Tibial nerve (tissue), 4 donors: ENCODE results near the gene MAGI1. TPM values are rescaled to one million over a fixed set of nuclear protein-coding genes. Genes with fewer than 3 reads are reported as not detected.
"Not testable (repeated sequence)": the region's sequence is repeated elsewhere in the genome, so short reads cannot be mapped to it uniquely, and the experiment has no call there.

ENCODE experiments used
- DNase-seq, 2 donors: peaks; one replicate each; pipeline ENCODE4 v3.0.0-alpha.2; 2019; ENCODE audit warnings: low spot score in 2 of 2
- H3K27ac ChIP-seq, 4 donors: fragments of 200-600 bp; sonication (generic) in 3 of 4; one replicate each; pipeline ENCODE4 v1.5.1; 2017 to 2019; ENCODE audit warnings: mild to moderate bottlenecking in 1 of 4
- H3K27me3 ChIP-seq, 2 donors: fragments of 200-600 bp; sonication (generic) in 1 of 2; one replicate each; pipeline versions ENCODE4 v1.5.1 to v1.6.0; 2017 to 2019
- H3K36me3 ChIP-seq, 3 donors: fragments of 200-600 bp; sonication (generic); one replicate each; pipeline ENCODE4 v1.5.1; 2018 to 2019
- H3K4me1 ChIP-seq, 4 donors: fragments of 200-600 bp; sonication (generic) in 3 of 4; one replicate each; pipeline ENCODE4 v1.5.1; 2017 to 2019
- H3K4me3 ChIP-seq, 4 donors: fragments of 200-600 bp; sonication (generic) in 3 of 4; one replicate each; pipeline ENCODE4 v1.5.1; 2017 to 2019; ENCODE audit warnings: mild to moderate bottlenecking in 1 of 4, moderate library complexity in 1 of 4
- H3K9me3 ChIP-seq, 4 donors: fragments of 200-600 bp; sonication (generic) in 3 of 4; one replicate each; pipeline ENCODE4 v1.5.1; 2017 to 2019
- CTCF ChIP-seq, 5 experiments: fragments of 200-600 bp in 3 of 5; fragments of 450-650 bp in 2 of 5; sonication (generic) in 3 of 5; IDR thresholded peaks; one replicate each; pipeline ENCODE4 v1.5.1; 2016 to 2019; ENCODE audit warnings: antibody characterized with exemption in 5 of 5, mild to moderate bottlenecking in 3 of 5, moderate library complexity in 2 of 5
- EP300 ChIP-seq, 2 donors: sonication (generic); formaldehyde crosslinking; IDR thresholded peaks; one replicate each; pipeline ENCODE4 v1.6.1; 2017; ENCODE audit warnings: antibody characterized with exemption in 2 of 2, mild to moderate bottlenecking in 1 of 2
- POLR2A ChIP-seq, 2 donors: fragments of 450-650 bp; IDR thresholded peaks; one replicate each; pipeline ENCODE4 v1.6.1; 2017; ENCODE audit warnings: antibody characterized with exemption in 2 of 2, mild to moderate bottlenecking in 2 of 2, moderate library complexity in 2 of 2
- WGBS, 2 donors: methylation state at CpG; one replicate each; pipeline ENCODE4 v1.1.5; 2018; 5-methylcytosine and 5-hydroxymethylcytosine counted together
- total RNA-seq, 4 donors: library from RNA; depleted of rRNA; stranded (reverse); fragments of >200 nt; gene quantifications; one replicate each; pipeline ENCODE4 v1.1.0, GENCODE V29; 2016

Gene MAGI1
- total RNA-seq, 4 donors from 2014 or later: 30.6 to 52.8 (median 36.1) TPM

- WGBS, 2 donors: 87 to 92% methylated on average over 4 of the region's 4 CpGs
Measured at GRCh38 chr3:65720989-65721737, 317.6 kb downstream of the MAGI1 start.

DNA sequence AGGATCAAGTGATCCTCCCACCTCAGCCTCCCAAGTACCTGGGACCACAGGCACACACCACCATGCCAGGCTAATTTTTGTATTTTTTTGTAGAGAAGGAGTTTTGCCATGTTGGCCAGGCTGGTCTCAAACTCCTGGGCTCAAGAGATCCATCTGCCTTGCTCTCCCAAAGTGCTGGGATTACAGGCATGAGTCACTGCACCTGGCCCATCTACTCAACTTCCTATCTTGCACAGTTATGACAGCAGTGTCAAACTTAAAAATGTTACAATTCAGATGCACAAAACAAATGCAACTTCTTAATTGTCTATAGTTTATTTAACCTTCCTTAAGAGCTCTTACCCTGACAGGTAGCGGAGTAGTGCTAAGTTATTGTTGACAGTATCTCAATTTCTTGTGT is 319.1 kb downstream of the MAGI1 start:
- not testable (repeated sequence) for H3K9me3 ChIP-seq, H3K4me3 ChIP-seq, H3K36me3 ChIP-seq, H3K27me3 ChIP-seq, DNase-seq, H3K4me1 ChIP-seq, H3K27ac ChIP-seq
- 97% methylated on average over 1 of the region's 1 CpG for WGBS, 2 donors

More at GRCh38 chr3:65720989-65721737, 317.6 kb downstream of the MAGI1 start:
- Histone ChIP-seq H3K27me3 (no peaks in the 10 kb centered on the region), H3K36me3 (no peaks in the 10 kb centered on the region), H3K4me1 (no peaks in the 10 kb centered on the region), H3K27ac (no peak overlapping the region), H3K9me3 (no peaks in the 10 kb centered on the region), H3K4me3 (no peak overlapping the region)
- DNase-seq: no peak
- TF ChIP-seq EP300 (IDR thresholded peaks at IDR 0.05) (no peak), POLR2A (IDR thresholded peaks at IDR 0.05) (no peak), CTCF (IDR thresholded peaks at IDR 0.05) (no peak)

DNA sequence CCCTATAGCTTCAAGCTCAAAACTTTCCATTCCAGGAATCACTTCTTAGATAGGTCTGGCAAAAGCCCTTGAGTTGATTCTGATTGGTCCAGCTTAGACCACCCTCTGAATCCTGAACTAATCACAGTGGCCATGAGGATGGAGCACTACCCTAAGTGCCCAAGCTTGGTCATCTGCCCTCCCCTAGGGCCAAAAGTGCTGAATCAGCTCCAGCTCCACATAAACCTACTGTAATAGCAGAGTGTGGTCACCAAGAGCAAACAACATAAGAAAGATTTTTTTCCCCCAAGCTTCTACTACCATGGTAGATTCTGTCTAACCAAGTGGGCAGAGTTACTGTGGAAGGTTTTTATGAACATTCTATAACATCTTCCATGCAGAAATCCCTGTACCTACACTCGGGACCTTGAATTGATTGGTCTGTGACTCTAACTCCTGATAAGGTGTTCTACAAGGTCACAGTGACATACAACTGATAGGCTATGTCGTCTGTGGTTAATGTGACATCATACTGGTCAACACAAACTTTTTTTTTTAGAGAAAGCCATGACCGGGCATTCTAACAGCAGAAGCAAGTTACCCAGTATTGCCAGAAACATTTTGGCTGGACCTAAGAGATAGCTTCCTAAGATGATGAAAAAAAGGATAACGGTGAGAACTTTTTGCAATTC is 320.9 kb downstream of the MAGI1 start:
- peaks cover 0 to 6% (median 3%) of the 10 kb centered on the region in 4 donors for H3K4me1 ChIP-seq
- H3K9me3 ChIP-seq: no peaks in the 10 kb centered on the region
- H3K36me3 ChIP-seq: no peaks in the 10 kb centered on the region
- H3K27ac ChIP-seq: no peak overlapping the region
- H3K4me3 ChIP-seq: no peak overlapping the region
- H3K27me3 ChIP-seq: no peaks in the 10 kb centered on the region
- TF ChIP-seq EP300 (IDR thresholded peaks at IDR 0.05) (no peak), POLR2A (IDR thresholded peaks at IDR 0.05) (no peak), CTCF (IDR thresholded peaks at IDR 0.05) (no peak)
- whole genome bisulfite sequencing, 2 donors: 87 to 93% methylated on average over 4 of the region's 4 CpGs
- no peak for DNase-seq

GRCh38 chr3:65716071-65716751 is 322.5 kb downstream of the MAGI1 start:
- no peaks in the 10 kb centered on the region for H3K36me3 ChIP-seq
- peaks cover 0 to 6% (median 3%) of the 10 kb centered on the region in 4 donors for H3K4me1 ChIP-seq
- no peaks in the 10 kb centered on the region for H3K27me3 ChIP-seq
- no peak overlapping the region for H3K4me3 ChIP-seq
- TF ChIP-seq POLR2A (IDR thresholded peaks at IDR 0.05): no peak
- no peak for TF ChIP-seq CTCF (IDR thresholded peaks at IDR 0.05)
- TF ChIP-seq EP300 (IDR thresholded peaks at IDR 0.05): no peak
- no peak for DNase-seq
- no peaks in the 10 kb centered on the region for H3K9me3 ChIP-seq
- 75% methylated on average over 4 of the region's 4 CpGs for WGBS, 2 donors
- no peak overlapping the region for H3K27ac ChIP-seq

DNA sequence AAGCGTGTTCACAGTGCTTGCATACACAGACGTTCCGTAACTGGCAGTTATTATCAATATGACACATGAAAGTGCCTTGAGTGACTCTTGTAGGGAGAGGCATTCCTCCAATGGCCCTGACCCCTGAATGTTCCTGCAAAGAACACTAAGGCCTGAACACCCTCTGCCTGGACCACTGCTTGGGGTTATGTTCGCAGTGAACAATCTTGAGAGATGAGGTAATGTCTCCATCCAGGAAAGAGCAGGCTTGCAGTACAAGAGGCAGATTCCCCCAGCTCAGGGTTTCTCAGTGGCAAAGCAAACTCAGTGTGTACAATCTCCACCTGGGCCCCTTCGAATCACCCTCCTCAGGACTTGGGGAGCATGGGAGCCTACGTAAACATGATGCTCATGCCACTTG is 324.6 kb downstream of the MAGI1 start:
- Histone ChIP-seq H3K4me1 (peaks cover 0 to 6% (median 3%) of the 10 kb centered on the region in 4 donors), H3K9me3 (no peaks in the 10 kb centered on the region), H3K27me3 (no peaks in the 10 kb centered on the region), H3K36me3 (no peaks in the 10 kb centered on the region), H3K27ac (peak overlapping the region in 1 of 4 donors; percentile 63), H3K4me3 (no peak overlapping the region)
- TF ChIP-seq POLR2A (IDR thresholded peaks at IDR 0.05): no peak
- TF ChIP-seq EP300 (IDR thresholded peaks at IDR 0.05): no peak
- no peak for TF ChIP-seq CTCF (IDR thresholded peaks at IDR 0.05)
- WGBS, 2 donors: 65 to 66% methylated on average over 6 of the region's 6 CpGs
- no peak for DNase-seq
